ENCODE data around the gene TMEM42.

- TF ChIP-seq ZNF70 (CRISPR knock-in tag; IDR thresholded peaks at IDR 0.05) (no peak), TOX (CRISPR knock-in tag; IDR thresholded peaks at IDR 0.05; ENCODE audit: borderline replicate concordance) (no peak), RARB (CRISPR knock-in tag; IDR thresholded peaks at IDR 0.05) (no peak), ARNTL (CRISPR knock-in tag; IDR thresholded peaks at IDR 0.05; ENCODE audit: borderline replicate concordance, low read depth) (no peak), PATZ1 (CRISPR knock-in tag; IDR thresholded peaks at IDR 0.05; ENCODE audit: borderline replicate concordance) (no peak), PPARA (CRISPR knock-in tag; IDR thresholded peaks at IDR 0.05; ENCODE audit: borderline replicate concordance) (no peak), GLIS3 (CRISPR knock-in tag; IDR thresholded peaks at IDR 0.05) (no peak), CREB5 (CRISPR knock-in tag; IDR thresholded peaks at IDR 0.05; ENCODE audit: low read depth) (no peak), POU6F1 (CRISPR knock-in tag; IDR thresholded peaks at IDR 0.05; ENCODE audit: borderline replicate concordance, low read depth) (no peak), ZFP30 (CRISPR knock-in tag; IDR thresholded peaks at IDR 0.05) (no peak), OSR1 (CRISPR knock-in tag; IDR thresholded peaks at IDR 0.05) (no peak), TSHZ2 (CRISPR knock-in tag; IDR thresholded peaks at IDR 0.05) (no peak), CSDC2 (CRISPR knock-in tag; IDR thresholded peaks at IDR 0.05) (no peak), ZC3H10 (CRISPR knock-in tag; IDR thresholded peaks at IDR 0.05) (no peak)
Observed at GRCh38 chr3:44814751-44815150, 47.0 kb upstream of the TMEM42 start.

Data from SK-N-SH treated with all-trans-retinoic acid at 6 μM for 48 hours (cell line).